Tibial artery (tissue), 4 donors: ENCODE results near the gene FZR1.

Experiments used
- DNase-seq, 2 donors: peaks; one replicate each; pipeline ENCODE4 v3.0.0-alpha.2; 2019
- H3K27ac ChIP-seq, 2 donors: fragments of 200-600 bp; sonication (generic) in 1 of 2; 1 replicate in 1 of 2; 2 replicates in 1 of 2; pipeline ENCODE4 v1.5.1; 2018 to 2019; ENCODE audit warnings: mild to moderate bottlenecking in 1 of 2
- H3K27me3 ChIP-seq, 2 donors: fragments of 200-600 bp; sonication (generic) in 1 of 2; one replicate each; pipeline versions ENCODE4 v1.5.1 to v1.6.0; 2016 to 2019
- H3K36me3 ChIP-seq, 3 donors: fragments of 200-600 bp; sonication (generic) in 2 of 3; one replicate each; pipeline ENCODE4 v1.5.1; 2016 to 2019; ENCODE audit warnings: mild to moderate bottlenecking in 2 of 3
- H3K4me1 ChIP-seq, 4 donors: fragments of 200-600 bp; sonication (generic) in 2 of 4; 1 replicate in 3 of 4; 2 replicates in 1 of 4; pipeline ENCODE4 v1.5.1; 2016 to 2019
- H3K4me3 ChIP-seq, 2 donors: fragments of 200-600 bp; sonication (generic) in 1 of 2; 1 replicate in 1 of 2; 2 replicates in 1 of 2; pipeline ENCODE4 v1.5.1; 2018 to 2019; ENCODE audit warnings: mild to moderate bottlenecking in 2 of 2
- H3K9me3 ChIP-seq, 3 donors: fragments of 200-600 bp; sonication (generic) in 1 of 3; one replicate each; pipeline ENCODE4 v1.5.1; 2016 to 2019
- intact Hi-C: fragments of 100-400 bp; cut with DNase I; formaldehyde crosslinking; loops from one replicate; pipeline ENCODE4 v1.15.0; 2023; ENCODE audit warnings: low total_unique reads
- TF ChIP-seq, protein P1 (sequence below), 2 experiments: fragments of 200-600 bp in 1 of 2; fragments of 450-650 bp in 1 of 2; IDR thresholded peaks; one replicate each; pipeline ENCODE4 v1.5.1; 2017 to 2019; ENCODE audit warnings: antibody characterized with exemption in 2 of 2, mild to moderate bottlenecking in 1 of 2, moderate library complexity in 1 of 2

Gene FZR1

GRCh38 chr19:3479177-3479833 lies 26.8 kb upstream of the FZR1 start:
- H3K36me3 ChIP-seq: no peaks in the 10 kb centered on the region
- H3K27me3 ChIP-seq: peaks cover 3 to 56% of the 10 kb centered on the region in 2 donors
- H3K27ac ChIP-seq: no peak overlapping the region
- H3K9me3 ChIP-seq: no peaks in the 10 kb centered on the region
- peak in 1 of 2 donors; percentile 19 for DNase-seq
- TF ChIP-seq, protein P1, sequence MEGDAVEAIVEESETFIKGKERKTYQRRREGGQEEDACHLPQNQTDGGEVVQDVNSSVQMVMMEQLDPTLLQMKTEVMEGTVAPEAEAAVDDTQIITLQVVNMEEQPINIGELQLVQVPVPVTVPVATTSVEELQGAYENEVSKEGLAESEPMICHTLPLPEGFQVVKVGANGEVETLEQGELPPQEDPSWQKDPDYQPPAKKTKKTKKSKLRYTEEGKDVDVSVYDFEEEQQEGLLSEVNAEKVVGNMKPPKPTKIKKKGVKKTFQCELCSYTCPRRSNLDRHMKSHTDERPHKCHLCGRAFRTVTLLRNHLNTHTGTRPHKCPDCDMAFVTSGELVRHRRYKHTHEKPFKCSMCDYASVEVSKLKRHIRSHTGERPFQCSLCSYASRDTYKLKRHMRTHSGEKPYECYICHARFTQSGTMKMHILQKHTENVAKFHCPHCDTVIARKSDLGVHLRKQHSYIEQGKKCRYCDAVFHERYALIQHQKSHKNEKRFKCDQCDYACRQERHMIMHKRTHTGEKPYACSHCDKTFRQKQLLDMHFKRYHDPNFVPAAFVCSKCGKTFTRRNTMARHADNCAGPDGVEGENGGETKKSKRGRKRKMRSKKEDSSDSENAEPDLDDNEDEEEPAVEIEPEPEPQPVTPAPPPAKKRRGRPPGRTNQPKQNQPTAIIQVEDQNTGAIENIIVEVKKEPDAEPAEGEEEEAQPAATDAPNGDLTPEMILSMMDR (IDR thresholded peaks at IDR 0.05): no peak
- intact Hi-C loops: loop anchor here (5.0 kb wide), 1 partner anchor 252 kb away; no protein-coding TSS in a partner anchor
- H3K4me3 ChIP-seq: no peak overlapping the region
- H3K4me1 ChIP-seq: peaks cover 0 to 9% (median 3%) of the 10 kb centered on the region in 4 donors

DNA sequence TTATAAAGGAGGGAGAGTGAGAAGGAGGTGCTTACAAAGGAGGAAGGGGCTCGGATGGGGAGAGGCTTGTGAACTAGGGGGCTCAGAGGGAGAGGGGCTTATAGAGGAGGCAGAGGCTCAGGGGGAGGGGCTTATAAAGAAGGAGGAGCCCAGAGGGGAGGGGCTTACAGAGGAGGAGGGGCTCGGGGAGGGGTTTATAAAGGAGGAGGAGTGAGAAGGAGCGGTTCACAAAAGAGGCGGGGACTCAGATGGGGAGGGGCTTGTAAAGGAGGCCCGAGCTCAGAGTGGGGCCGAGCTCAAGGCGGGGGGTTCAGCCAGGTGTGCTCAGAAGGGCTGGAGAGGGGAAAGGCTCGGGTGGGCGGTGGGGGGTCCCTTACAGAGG lies 26.3 kb upstream of the FZR1 start:
- Histone ChIP-seq H3K4me1 (peaks cover 0 to 9% (median 3%) of the 10 kb centered on the region in 4 donors), H3K27me3 (peaks cover 3 to 58% of the 10 kb centered on the region in 2 donors), H3K4me3 (no peak overlapping the region), H3K27ac (no peak overlapping the region), H3K9me3 (no peaks in the 10 kb centered on the region), H3K36me3 (no peaks in the 10 kb centered on the region)
- DNase-seq: no peak
- intact Hi-C loops: loop anchor here (5.0 kb wide), 1 partner anchor 253 kb away; no protein-coding TSS in a partner anchor
- TF ChIP-seq, protein P1 (IDR thresholded peaks at IDR 0.05): no peak

DNA sequence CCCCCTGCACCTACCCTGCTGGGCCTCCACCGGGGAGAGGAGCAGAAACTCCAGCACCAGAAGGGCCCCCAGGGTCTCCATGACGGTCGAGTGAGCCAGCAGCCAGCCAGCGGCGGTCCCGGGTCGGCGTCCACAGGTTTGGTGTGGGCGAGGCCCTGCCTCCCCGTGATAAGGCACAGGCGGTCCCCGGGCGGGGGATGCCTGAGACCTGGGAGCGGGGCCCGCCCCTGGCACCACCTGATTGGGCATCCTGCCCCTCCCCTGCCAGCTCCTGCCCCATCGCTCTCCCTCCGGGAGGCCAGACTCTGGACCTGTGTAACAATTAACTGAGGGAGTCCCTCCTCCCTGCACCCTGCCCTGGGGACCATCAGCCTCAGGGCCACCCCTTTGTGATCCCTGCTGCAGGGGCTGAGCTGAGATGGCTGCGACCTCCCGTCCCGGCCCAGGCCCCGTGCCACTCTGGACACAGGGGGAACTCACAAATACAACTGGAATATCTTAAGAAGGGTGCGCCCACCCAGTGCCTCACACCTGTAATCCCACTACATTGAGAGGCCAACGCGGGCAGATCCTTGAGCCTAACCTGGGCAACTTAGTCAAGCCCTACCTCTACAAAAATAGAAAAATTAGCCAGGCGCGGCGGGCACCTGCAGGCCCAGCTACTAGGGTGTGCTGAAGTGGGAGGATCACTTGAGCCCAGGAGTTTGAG lies 25.6 kb upstream of the FZR1 start, which contains the start of gene SMIM24:
Gene SMIM24, minus strand, starts transcription at position 143 of the 709 bp plus-strand sequence. Its CDS starts 62 bp downstream, at position 81.
- TF ChIP-seq, protein P1 (IDR thresholded peaks at IDR 0.05): no peak
- Histone ChIP-seq H3K4me3 (no peak within 1 kb of the TSS), H3K9me3 (no peaks in the 10 kb centered on the region), H3K4me1 (peaks cover 0 to 9% (median 3%) of the 10 kb centered on the region in 4 donors), H3K36me3 (no peaks in the 10 kb centered on the region), H3K27me3 (peaks cover 3 to 61% of the 10 kb centered on the region in 2 donors), H3K27ac (no peak within 1 kb of the TSS)
- DNase-seq: no peak
- intact Hi-C loops: no loop called here

DNA sequence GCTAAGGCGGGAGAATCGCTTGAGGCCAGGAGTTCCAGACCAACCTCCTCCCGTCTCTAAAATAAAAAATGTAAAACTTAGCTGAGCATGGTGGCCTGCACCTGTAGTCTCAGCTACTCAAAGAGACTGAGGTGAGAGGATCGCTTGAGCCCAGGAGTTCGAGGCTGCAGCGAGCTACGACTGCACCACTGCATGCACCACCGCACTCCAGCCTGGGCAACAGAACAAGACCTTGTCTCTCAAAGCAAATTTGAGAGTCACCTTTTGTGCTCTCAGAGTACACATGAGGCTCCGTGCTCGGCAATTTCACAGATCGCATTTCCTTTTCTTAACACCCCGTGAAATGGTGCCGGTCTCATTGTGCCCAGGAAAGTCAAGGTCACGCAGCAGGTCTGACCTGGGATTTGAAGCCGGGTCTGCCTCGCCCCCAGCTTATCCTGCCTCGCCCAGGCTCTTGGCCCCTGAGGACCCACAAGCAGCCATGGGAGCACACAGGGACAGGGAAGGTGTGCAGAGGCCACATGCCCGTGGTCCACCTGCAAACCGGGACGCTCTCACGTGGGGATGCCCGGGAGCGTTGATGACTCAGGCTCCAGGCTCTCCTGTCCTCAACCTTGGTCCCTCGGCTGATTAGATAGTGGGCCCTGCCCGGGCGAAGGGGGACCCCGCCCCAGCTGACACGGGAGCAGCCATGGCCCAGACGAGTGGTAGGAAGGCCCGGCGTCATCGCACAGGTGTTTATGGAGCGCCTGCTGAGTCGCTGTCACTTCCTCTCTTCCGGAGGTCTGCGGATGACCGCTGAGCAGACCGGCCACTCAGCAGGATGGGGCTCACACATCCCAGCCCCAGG lies 24.6 kb upstream of the FZR1 start:
- Histone ChIP-seq H3K27ac (no peak overlapping the region), H3K4me1 (peaks cover 0 to 9% (median 3%) of the 10 kb centered on the region in 4 donors), H3K36me3 (no peaks in the 10 kb centered on the region), H3K9me3 (no peaks in the 10 kb centered on the region), H3K27me3 (peaks cover 3 to 60% of the 10 kb centered on the region in 2 donors), H3K4me3 (no peak overlapping the region)
- DNase-seq: no peak
- intact Hi-C loops: no loop called here
- TF ChIP-seq, protein P1 (IDR thresholded peaks at IDR 0.05): no peak

DNA sequence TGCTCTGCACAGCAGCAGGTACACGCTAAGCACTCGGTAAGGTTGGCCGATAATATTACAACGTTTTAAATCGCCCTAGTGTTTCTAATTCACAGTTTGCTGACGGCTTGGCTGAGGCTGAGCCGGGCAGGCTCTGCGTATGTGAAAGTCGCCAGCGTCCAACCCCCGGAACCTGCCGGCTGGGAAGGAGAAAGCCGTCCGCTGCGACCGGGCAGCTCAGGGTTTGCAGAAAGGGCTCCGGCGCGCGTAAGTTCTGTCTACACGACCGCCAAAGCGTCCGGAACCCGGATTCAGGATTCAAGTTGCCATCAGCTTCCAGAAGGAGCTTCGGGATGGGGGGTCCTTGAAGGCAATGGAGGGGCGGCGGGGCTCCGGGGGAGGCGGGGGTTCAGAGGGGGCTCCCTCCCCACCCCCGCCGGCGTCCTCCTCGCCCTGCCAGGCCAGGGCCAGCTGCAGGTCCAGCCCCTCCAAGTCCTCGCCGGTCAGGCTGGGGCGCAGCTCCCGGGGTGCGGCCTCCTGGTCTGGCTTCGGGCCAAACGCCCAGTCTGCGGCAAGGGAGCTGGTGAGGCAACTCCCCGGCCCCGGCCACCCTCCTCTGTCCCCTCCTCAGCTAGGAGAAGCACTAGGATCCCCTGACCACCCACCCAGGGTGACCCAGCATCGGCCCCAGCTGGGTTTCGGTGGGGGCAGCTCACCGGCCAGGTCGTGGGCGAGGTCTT lies 23.4 kb upstream of the FZR1 start:
- TF ChIP-seq, protein P1 (IDR thresholded peaks at IDR 0.05): no peak
- intact Hi-C loops: no loop called here
- H3K9me3 ChIP-seq: no peaks in the 10 kb centered on the region
- DNase-seq: no peak
- H3K27me3 ChIP-seq: peaks cover 3 to 62% of the 10 kb centered on the region in 2 donors
- H3K4me1 ChIP-seq: peaks cover 0 to 9% (median 3%) of the 10 kb centered on the region in 4 donors
- H3K36me3 ChIP-seq: no peaks in the 10 kb centered on the region
- H3K27ac ChIP-seq: no peak overlapping the region
- H3K4me3 ChIP-seq: no peak overlapping the region
